Measurements from ENCODE around the gene TPO. TPM values are rescaled to one million over a fixed set of nuclear protein-coding genes. Genes with fewer than 3 reads are reported as not detected.

TPO gene
- polyA plus RNA-seq, 3 donors, result not detected

DNA sequence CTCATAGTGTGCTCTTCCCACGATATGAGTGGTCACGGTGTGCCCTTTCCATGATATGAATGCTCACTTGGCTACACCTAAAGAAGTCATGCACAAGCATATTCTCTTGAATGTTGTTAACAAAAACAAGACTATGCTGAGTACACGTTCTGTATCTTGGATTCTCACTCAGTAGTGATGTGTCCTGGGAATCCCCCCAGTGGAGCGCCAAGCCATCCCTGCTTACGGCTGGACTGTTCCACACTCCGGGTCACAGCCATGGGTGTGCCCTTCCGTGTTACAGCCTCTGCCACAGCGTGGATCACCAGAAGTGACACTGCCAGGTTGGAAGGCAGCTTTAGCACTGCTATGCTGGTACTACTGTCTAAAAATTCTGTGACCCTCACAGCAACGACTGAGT is 59.1 kb downstream of the TPO start:
- H3K4me1 Mint-ChIP-seq, result no peaks in the 10 kb centered on the region
- peaks cover 0 to 15% of the 10 kb centered on the region in 2 donors for H3K9me3 ChIP-seq (replicated peaks in 1 of 2; ENCODE audit: control insufficient read depth in 1 of 2, insufficient read depth in 1 of 2, low read length in 2 of 2)

DNA sequence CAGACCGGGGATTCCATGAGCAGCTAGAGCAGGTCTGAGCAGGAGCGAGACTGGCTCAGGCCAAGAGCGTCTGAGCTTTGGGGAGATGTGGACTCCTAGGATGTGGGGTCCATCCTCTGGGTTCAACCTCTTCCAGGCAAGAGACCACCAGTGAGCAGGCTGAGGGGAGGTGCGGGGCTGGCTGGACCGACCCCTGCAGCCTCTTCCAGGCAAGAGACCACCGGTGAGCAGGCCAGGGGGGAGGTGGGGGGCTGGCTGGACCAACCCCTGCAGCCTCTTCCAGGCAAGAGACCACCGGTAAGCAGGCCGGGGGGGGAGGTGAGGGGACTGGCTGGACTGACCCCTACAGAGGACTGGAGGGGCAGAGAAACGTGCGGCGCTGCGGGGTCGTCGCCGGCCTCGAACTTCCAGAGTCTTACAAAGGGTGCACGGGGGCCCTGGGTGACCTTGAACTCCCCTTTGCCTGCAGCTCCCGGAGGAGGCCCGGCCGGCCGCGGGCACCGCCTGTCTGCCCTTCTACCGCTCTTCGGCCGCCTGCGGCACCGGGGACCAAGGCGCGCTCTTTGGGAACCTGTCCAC is 63.4 kb downstream of the TPO start:
- Histone ChIP-seq H3K79me2 (ENCODE audit: insufficient read depth, low read length) (no peaks in the 10 kb centered on the region), H3K27me3 (ENCODE audit: control insufficient read depth in 2 of 2, insufficient read depth in 2 of 2, low read length in 2 of 2) (no peaks in the 10 kb centered on the region), H3K4me1 (ENCODE audit: control insufficient read depth in 1 of 2, insufficient read depth in 2 of 2, low read length in 2 of 2) (no peaks in the 10 kb centered on the region), H3K4me2 (replicated peaks; ENCODE audit: extremely low read depth, low read length, poor library complexity, severe bottlenecking) (no peak overlapping the region), H3K9ac (ENCODE audit: insufficient read depth, low read length, poor library complexity, severe bottlenecking) (no peak overlapping the region), H4K20me1 (ENCODE audit: insufficient read depth, low read length) (no peaks in the 10 kb centered on the region), H3K9me3 (replicated peaks in 1 of 2; ENCODE audit: control insufficient read depth in 1 of 2, insufficient read depth in 1 of 2, low read length in 2 of 2) (peaks cover 0 to 19% of the 10 kb centered on the region in 2 donors), H3K4me3 (replicated peaks in 1 of 3; ENCODE audit: low read depth in 2 of 3, low read length in 3 of 3) (no peak overlapping the region), H3K36me3 (replicated peaks in 1 of 2; ENCODE audit: control insufficient read depth in 1 of 2, insufficient read depth in 2 of 2, low read length in 2 of 2) (no peaks in the 10 kb centered on the region), H2AFZ (ENCODE audit: insufficient read depth, low read depth, low read length, poor library complexity, severe bottlenecking) (no peak overlapping the region), H3K27ac (ENCODE audit: low read depth in 1 of 2, low read length in 2 of 2) (no peak overlapping the region)
- H3K4me3 Mint-ChIP-seq, result no peak overlapping the region
- WGBS (ENCODE audit: insufficient coverage), result 87% methylated on average over 29 of the region's 30 CpGs
- TF ChIP-seq, protein P1, sequence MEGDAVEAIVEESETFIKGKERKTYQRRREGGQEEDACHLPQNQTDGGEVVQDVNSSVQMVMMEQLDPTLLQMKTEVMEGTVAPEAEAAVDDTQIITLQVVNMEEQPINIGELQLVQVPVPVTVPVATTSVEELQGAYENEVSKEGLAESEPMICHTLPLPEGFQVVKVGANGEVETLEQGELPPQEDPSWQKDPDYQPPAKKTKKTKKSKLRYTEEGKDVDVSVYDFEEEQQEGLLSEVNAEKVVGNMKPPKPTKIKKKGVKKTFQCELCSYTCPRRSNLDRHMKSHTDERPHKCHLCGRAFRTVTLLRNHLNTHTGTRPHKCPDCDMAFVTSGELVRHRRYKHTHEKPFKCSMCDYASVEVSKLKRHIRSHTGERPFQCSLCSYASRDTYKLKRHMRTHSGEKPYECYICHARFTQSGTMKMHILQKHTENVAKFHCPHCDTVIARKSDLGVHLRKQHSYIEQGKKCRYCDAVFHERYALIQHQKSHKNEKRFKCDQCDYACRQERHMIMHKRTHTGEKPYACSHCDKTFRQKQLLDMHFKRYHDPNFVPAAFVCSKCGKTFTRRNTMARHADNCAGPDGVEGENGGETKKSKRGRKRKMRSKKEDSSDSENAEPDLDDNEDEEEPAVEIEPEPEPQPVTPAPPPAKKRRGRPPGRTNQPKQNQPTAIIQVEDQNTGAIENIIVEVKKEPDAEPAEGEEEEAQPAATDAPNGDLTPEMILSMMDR (IDR thresholded peaks at IDR 0.05), result no peak
- peaks cover 0 to 12% (median 2%) of the 10 kb centered on the region in 7 donors for H3K9me3 Mint-ChIP-seq
- intact Hi-C loops (cut with micrococcal nuclease), result no loop called here
- no peak for DNase-seq
- H3K36me3 Mint-ChIP-seq, result no peaks in the 10 kb centered on the region
- H3K27me3 Mint-ChIP-seq (ENCODE audit: low read depth in 3 of 3), result peaks cover 0 to 2% (median 0%) of the 10 kb centered on the region in 3 donors
- H3K27ac Mint-ChIP-seq, result no peak overlapping the region
- no peaks in the 10 kb centered on the region for H3K4me1 Mint-ChIP-seq

More for the DNA sequence above, 59.1 kb downstream of the TPO start:
- H4K20me1 ChIP-seq (ENCODE audit: insufficient read depth, low read length), result no peaks in the 10 kb centered on the region
- Mint-ChIP-seq H3K27ac (no peak overlapping the region), H3K36me3 (no peaks in the 10 kb centered on the region), H3K4me3 (no peak overlapping the region), H3K27me3 (ENCODE audit: low read depth in 3 of 3) (peaks cover 0 to 2% (median 0%) of the 10 kb centered on the region in 3 donors), H3K9me3 (peaks cover 0 to 21% (median 7%) of the 10 kb centered on the region in 7 donors)
- no peaks in the 10 kb centered on the region for H3K36me3 ChIP-seq (replicated peaks in 1 of 2; ENCODE audit: control insufficient read depth in 1 of 2, insufficient read depth in 2 of 2, low read length in 2 of 2)
- H3K4me1 ChIP-seq (ENCODE audit: control insufficient read depth in 1 of 2, insufficient read depth in 2 of 2, low read length in 2 of 2), result no peaks in the 10 kb centered on the region
- H3K27ac ChIP-seq (ENCODE audit: low read depth in 1 of 2, low read length in 2 of 2), result no peak overlapping the region
- intact Hi-C loops (cut with micrococcal nuclease), result no loop called here
- H3K27me3 ChIP-seq (ENCODE audit: control insufficient read depth in 2 of 2, insufficient read depth in 2 of 2, low read length in 2 of 2), result no peaks in the 10 kb centered on the region
- H3K9ac ChIP-seq (ENCODE audit: insufficient read depth, low read length, poor library complexity, severe bottlenecking), result no peak overlapping the region
- no peaks in the 10 kb centered on the region for H3K79me2 ChIP-seq (ENCODE audit: insufficient read depth, low read length)
- no peak overlapping the region for H3K4me2 ChIP-seq (replicated peaks; ENCODE audit: extremely low read depth, low read length, poor library complexity, severe bottlenecking)
- no peak for DNase-seq
- TF ChIP-seq, protein P1 (IDR thresholded peaks at IDR 0.05), result no peak
- WGBS (ENCODE audit: insufficient coverage), result 93% methylated on average over 8 of the region's 9 CpGs
- H3K4me3 ChIP-seq (replicated peaks in 1 of 3; ENCODE audit: low read depth in 2 of 3, low read length in 3 of 3), result no peak overlapping the region
- H2AFZ ChIP-seq (ENCODE audit: insufficient read depth, low read depth, low read length, poor library complexity, severe bottlenecking), result no peak overlapping the region

Data from CD14-positive monocyte (primary cell).